Body of pancreas (tissue), 4 donors: ENCODE results near the gene MSH2.

Experiments used
- CTCF ChIP-seq, 7 experiments: fragments of 450-650 bp in 4 of 7; fragments of 200-600 bp in 3 of 7; sonication (generic) in 3 of 7; IDR thresholded peaks; one replicate each; pipeline ENCODE4 v1.5.1; 2016 to 2019; ENCODE audit warnings: antibody characterized with exemption in 7 of 7
- POLR2A ChIP-seq, 3 donors: fragments of 450-650 bp; IDR thresholded peaks; one replicate each; pipeline ENCODE4 v1.6.1; 2016; ENCODE audit warnings: antibody characterized with exemption in 3 of 3, mild to moderate bottlenecking in 2 of 3

- TF ChIP-seq POLR2A (IDR thresholded peaks at IDR 0.05) (no peak), CTCF (IDR thresholded peaks at IDR 0.05) (no peak)
Measured at GRCh38 chr2:47487498-47487875, 84.5 kb downstream of the MSH2 start.
